Bronchial epithelial cell (primary cell): Measurements from ENCODE around the gene TSPAN18. TPM values are rescaled to one million over a fixed set of nuclear protein-coding genes. Genes with fewer than 3 reads are reported as not detected.

Experiments
- DNase-seq: peaks from one replicate; pipeline ENCODE4 v3.0.0-alpha.2; 2010; ENCODE audit warnings: low read depth
- FAIRE-seq: peaks from 2 replicates; lab custom pipeline; 2011; peaks lifted over from hg19 to GRCh38; lab: Jason Lieb, UNC
- H3K27me3 ChIP-seq: 2 replicates; pipeline ENCODE4 v1.5.1; 2011; ENCODE audit warnings: low read length; ENCODE audit not compliant: control insufficient read depth, insufficient read depth
- H3K36me3 ChIP-seq: 2 replicates; pipeline ENCODE4 v1.5.1; 2011; ENCODE audit warnings: low read length; ENCODE audit not compliant: control insufficient read depth, insufficient read depth
- H3K4me3 ChIP-seq: 2 replicates; pipeline ENCODE4 v1.5.1; 2011; ENCODE audit warnings: mild to moderate bottlenecking, low read depth, low read length, control low read depth
- total RNA-seq: library from RNA; depleted of rRNA; stranded (reverse); fragments of >200 nt; gene quantifications from 2 replicates; pipeline ENCODE4 v1.2.1, GENCODE V29; 2014
- TF ChIP-seq, protein P1 (sequence below): IDR thresholded peaks from 2 replicates; pipeline ENCODE4 v1.5.1; 2011; ENCODE audit warnings: mild to moderate bottlenecking, moderate library complexity, low read length, control low read depth, inconsistent platforms; ENCODE audit not compliant: insufficient read depth, severe bottlenecking

TSPAN18 gene
- total RNA-seq, 1 donor from 2014 or later = not detected

- FAIRE-seq (no peak), DNase-seq (no peak)
- H3K36me3 ChIP-seq = no peaks in the 10 kb centered on the region
- peaks cover 11% of the 10 kb centered on the region for H3K27me3 ChIP-seq
- no peak overlapping the region for H3K4me3 ChIP-seq
- TF ChIP-seq, protein P1, sequence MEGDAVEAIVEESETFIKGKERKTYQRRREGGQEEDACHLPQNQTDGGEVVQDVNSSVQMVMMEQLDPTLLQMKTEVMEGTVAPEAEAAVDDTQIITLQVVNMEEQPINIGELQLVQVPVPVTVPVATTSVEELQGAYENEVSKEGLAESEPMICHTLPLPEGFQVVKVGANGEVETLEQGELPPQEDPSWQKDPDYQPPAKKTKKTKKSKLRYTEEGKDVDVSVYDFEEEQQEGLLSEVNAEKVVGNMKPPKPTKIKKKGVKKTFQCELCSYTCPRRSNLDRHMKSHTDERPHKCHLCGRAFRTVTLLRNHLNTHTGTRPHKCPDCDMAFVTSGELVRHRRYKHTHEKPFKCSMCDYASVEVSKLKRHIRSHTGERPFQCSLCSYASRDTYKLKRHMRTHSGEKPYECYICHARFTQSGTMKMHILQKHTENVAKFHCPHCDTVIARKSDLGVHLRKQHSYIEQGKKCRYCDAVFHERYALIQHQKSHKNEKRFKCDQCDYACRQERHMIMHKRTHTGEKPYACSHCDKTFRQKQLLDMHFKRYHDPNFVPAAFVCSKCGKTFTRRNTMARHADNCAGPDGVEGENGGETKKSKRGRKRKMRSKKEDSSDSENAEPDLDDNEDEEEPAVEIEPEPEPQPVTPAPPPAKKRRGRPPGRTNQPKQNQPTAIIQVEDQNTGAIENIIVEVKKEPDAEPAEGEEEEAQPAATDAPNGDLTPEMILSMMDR = no peak
Observed at GRCh38 chr11:44849922-44850321, 123.2 kb downstream of the TSPAN18 start.

- FAIRE-seq = no peak
- TF ChIP-seq, protein P1 = no peak
Observed at GRCh38 chr11:44851496-44851895, 124.7 kb downstream of the TSPAN18 start.

DNA sequence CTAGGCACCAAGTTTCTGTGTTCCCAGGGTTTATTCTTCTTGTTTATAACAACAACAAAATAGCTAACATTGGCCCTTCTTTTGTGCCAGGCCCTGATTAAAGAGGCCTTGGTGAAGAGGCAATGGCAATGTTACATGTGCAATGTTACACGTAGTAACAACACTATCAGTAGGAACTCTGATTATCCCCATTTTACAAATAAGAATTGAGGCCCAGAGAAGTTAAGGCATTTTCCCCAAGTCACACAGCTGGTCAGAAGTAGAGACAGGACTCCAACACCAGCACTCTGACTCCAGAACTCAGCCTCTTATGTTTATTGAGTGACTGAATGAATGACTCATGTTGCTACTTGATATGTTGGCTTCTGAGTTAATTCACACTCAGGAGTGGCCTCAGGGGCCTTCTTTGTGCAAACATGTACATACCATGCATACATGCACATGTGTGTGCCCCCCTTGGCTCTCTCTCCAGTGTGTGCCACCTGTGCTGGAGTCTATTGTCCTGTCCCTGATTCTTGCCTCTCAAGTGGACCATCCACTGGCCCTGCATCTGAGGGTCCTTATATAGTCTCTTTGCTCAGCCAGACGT lies 125.5 kb downstream of the TSPAN18 start:
- TF ChIP-seq, protein P1 = no peak
- FAIRE-seq (no peak), DNase-seq (peak; percentile 25)
- peaks cover 11% of the 10 kb centered on the region for H3K27me3 ChIP-seq
- H3K36me3 ChIP-seq = no peaks in the 10 kb centered on the region
- no peak overlapping the region for H3K4me3 ChIP-seq

More at GRCh38 chr11:44851496-44851895, 124.7 kb downstream of the TSPAN18 start:
- no peaks in the 10 kb centered on the region for H3K36me3 ChIP-seq
- peaks cover 11% of the 10 kb centered on the region for H3K27me3 ChIP-seq
- H3K4me3 ChIP-seq = no peak overlapping the region
- no peak for DNase-seq

DNA sequence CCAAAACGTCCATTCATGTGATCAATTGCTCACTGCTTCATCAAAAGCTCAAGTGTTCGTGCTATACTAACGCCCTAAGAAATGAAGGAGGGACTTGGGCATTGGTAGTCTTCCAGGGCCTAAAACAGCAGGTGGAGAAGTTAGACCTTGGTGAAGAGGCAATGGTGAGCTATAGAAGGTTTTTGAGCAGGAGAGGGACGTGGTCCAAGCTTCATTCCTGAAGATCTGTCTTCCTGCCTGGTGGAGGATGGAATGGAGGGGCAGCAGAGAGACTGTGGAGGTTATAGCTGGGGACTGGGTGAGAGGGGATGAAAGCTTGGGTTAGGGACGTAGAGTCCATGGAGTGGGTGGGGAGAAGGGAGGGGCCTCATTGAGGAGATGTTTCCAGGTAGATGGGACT lies 126.2 kb downstream of the TSPAN18 start:
- Histone ChIP-seq H3K36me3 (no peaks in the 10 kb centered on the region), H3K4me3 (no peak overlapping the region), H3K27me3 (peaks cover 11% of the 10 kb centered on the region)
- DNase-seq (no peak), FAIRE-seq (no peak)
- TF ChIP-seq, protein P1 = no peak

DNA sequence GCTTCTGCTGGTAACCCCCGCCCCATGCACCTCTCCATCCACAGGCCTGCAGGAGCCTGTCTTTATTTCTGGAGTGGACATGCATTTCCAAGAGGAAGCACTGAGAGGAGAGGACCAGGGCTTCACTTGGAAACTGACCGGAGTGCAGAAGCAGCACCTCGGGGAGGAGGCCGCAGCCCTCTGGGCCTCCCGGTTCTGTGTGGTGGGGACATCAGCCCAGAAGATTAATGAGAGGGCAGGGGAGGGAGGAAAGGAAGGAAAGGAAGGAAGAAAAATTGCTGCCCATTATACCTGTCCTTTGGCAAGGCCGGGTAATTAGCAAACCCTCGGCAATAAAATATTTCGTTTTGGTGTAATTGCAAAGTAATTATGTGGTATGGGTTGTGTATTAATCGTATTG lies 126.9 kb downstream of the TSPAN18 start:
- DNase-seq (no peak), FAIRE-seq (no peak)
- Histone ChIP-seq H3K36me3 (no peaks in the 10 kb centered on the region), H3K27me3 (peaks cover 9% of the 10 kb centered on the region), H3K4me3 (no peak overlapping the region)
- TF ChIP-seq, protein P1 = no peak

DNA sequence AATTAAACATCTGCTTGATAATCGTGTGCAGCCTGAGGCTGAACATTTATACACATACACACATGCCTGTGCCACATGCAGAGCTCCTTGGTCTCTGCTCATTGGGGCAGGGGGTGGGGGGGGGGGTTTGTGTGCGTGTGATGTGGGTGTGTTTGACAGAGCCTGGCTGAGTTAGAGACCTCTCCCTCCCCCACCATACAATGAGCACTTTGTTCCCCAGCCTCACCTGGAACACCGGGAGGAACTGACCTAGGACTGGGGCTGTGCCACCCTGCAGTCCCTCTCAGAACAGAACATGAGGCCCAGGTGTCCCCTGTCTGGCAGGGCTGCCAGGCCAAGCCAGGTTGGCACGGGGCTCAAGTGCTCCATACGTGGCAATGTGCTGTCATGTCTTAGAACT lies 127.3 kb downstream of the TSPAN18 start:
- no peak for FAIRE-seq
- H3K27me3 ChIP-seq = peaks cover 11% of the 10 kb centered on the region
- no peak for DNase-seq
- no peak overlapping the region for H3K4me3 ChIP-seq
- TF ChIP-seq, protein P1 = no peak
- no peaks in the 10 kb centered on the region for H3K36me3 ChIP-seq
